CD4-positive, alpha-beta T cell treated with Interferon alpha-2 for 1 hour (primary cell): ENCODE measurements around the gene KL.
A peak's percentile ranks its signal among the peaks of the same experiment; 100 is the strongest.

Experiments used
- DNase-seq, 2 donors: peaks; one replicate each; pipeline ENCODE4 v3.0.0-alpha.2; 2020 to 2022

Gene KL

DNA sequence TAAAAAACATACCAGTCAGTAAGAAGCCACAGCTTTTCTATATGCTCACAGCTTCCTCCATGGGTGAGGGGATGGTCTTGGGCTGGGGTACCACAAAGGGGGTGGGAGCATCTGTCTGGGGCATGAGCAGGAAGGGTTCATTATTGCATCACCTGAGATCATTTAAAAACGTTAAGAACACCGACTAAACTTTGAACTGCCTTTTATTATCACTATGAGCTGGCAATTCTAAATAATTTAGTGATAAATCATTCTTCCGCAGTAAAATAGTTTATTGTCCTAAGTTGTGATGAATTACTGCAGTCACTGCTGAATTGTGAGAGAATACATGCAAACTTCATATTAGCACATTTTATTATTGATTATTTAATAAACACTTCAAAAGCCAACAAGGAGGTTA lies 71.6 kb downstream of the KL start:
- DNase-seq = no peak

DNA sequence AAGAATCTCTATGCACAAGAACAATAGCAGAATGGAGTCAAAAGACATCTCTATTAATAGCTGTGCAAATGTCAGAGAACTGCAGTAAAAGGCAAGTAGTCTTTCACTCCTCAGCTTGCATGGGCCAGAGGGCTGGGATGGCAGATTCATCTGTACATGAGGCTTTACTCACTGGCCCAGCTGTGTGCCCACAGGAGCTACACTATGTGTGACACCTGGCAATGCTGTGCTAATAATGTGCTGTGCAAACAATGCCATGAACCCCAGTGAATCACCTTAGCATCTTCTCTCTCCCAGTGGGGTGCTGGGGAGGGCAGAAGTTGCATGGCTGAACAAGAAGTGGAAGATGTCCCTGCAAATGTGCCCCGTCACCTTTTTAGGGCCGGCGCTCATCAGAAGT lies 73.1 kb downstream of the KL start:
- DNase-seq = no peak

DNA sequence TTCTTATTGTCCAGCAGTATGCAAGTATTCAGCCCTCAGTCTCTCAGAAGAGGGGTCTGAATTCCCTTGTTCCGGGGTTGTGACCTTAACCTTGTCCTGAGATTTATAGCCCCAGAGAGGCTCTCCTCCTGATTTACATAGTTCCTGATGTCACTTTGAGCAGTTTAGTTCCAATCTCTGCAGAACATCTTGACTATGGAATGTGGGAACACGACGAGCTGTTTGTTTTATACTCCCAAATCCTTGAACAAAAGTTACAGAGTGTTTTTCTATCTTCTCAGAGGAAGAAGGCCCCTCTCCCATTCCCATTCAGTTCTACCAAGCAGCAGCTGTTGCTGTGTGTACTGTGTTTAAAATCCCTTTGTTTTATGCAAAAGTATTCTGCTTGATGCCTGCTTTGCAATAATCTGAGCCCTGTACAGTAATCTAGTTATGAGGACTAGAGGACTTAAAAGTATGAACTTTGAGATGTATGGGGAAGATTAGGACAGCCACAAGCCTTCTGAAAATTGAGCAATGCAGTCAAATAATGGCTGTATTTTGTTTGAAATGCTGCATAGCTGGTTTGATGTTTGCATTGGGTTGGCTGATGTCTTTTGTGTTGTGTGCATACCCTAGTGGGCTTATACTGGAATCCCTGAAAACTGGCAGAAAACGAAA lies 74.7 kb downstream of the KL start:
- no peak for DNase-seq

DNA sequence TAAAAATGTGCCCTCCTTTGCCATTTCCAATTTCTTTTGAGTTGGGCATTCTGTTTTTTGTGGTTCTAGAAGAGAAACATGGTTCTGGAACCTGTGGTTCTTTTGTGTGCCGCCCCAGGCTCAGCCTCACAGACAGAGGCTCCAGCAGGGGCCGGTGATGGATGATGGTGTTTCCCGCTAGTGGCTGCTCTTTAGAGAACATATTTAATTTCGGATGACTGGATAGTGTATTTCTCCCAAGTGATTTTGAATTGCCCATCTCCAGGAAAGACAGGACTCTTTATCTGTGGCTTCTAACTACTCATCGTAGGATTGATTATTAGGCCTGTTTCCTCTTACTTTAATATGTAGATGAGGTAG lies 75.2 kb downstream of the KL start:
- no peak for DNase-seq

DNA sequence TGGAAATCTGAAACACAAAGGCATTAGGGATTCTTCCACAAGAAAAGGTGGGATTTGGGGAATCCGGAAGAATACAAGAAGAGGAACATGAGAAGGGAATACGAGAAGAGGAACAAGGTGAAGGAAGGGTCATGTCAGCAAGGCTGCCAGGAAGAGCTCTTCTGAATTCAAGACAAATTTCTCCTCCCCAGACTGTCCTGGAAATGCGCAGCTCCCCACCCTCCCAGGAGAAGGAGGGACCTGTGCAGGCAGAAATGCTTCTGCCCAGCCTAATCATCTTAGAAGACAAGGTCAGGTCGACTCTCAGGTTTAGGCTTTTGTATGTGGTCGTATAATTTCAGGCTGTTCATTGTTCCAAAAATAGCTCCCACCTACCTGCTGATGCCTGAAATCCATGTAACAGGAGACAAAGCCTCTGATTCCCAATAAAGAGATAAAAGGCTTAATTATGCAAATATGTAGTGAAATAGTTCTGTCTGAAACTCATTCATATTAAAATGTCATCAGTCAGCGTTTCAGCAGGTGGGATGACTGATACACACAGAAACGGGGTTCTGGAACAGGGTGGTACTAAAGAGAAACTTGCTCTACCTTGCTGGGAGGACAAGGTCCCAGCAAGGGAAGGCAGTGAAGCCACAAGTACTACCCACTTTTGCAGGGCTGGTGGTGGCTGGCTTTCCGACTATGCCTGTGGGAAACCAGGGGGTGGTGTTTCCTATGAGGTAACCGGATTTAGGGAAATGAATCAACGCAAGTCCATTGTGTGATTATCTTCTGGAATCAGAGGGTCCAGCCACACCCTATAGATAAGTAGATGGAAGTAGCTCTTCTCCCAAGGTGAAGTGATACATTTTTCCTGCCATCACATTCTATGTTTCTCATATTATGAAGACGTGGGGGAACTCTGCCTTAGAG lies 76.1 kb downstream of the KL start:
- no peak for DNase-seq

DNA sequence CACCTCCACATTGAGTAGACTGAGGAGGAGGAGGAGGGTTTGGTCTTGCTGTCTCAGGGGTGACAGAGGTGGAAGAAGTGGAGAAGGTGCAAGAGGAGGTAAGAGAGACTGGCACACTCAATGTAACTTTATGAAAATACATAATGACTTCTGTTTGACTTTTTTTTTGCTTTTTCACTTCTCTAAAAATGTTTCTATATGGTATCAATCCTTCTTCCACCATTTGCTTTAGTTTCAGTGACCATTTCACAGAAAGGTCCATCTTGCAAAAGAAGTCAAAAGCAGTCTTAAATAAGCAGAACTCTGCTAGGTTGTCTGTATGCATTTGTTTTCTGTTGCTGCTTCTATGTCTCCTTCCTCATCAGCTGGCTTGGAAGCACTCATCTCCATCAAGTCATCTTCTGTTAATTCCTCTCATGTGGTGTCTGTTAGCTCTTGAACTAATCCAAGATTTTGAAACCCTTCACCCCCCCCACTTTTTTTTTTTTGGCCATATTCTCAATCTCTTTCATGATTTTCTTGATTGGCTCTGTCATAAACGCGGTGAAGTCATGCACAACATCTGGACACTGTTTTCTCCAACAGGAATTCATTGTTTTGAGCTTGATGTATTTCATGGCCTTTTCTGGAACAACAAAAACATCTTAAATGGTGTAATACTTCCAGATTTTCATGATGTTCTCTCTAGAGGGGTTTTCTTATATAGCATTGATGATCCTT lies 80.8 kb downstream of the KL start:
- no peak for DNase-seq

DNA sequence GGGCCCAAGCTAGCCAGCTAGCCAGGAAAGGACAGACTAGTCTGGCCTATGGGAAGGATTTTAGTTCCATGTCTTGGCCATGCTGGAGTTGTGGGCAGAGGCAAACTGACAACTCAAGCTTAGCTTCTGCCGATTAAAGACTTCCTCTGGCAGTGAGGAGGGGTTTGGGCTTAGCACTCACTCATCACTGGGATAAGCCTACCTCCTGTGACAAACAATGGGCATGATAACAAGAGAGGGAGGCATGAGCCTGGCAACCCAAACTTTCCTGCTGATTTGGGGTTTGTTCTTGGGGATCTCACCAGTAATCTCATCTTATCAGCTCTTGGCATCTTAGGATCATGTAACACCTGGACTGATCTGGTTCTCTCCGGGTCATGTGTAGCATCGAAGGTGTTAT lies 83.6 kb downstream of the KL start:
- DNase-seq = no peak

DNA sequence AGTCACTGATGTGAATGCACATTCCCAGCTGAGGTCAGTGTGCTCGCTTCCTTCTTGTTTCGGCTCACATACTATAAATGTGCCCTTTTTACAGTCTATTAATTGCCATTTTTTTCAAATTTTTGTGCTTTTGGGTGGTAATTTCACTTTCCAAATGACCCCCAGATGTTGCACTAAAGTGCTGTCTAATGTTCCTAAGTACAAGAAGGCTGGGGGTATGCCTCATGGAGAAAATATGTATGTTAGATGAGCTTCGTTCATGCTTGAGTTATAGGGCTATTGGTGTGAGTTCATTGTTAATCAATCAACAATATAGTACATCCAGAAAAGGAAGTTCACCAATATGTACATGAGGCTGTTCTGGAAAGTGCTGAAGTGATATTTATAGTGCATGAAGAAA lies 84.7 kb downstream of the KL start:
- no peak for DNase-seq

DNA sequence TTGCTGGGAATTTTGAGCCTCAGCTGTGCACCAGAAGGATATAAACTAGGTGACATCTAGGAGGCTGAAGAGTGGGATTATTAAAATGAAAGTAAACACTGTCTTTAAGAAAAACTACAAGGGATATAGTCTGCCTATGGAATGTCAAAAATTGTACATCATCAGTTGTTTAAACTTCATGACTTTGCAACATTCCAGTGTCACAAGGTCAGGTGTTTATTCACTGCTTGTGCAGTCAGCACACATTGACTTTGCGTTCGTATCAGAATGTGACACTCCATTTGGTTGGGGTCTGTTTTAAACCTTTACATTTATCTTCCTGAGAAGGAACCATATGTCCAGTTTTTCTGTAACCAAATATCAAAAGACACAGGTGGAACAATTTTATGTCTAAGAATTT lies 85.6 kb downstream of the KL start:
- DNase-seq = no peak

DNA sequence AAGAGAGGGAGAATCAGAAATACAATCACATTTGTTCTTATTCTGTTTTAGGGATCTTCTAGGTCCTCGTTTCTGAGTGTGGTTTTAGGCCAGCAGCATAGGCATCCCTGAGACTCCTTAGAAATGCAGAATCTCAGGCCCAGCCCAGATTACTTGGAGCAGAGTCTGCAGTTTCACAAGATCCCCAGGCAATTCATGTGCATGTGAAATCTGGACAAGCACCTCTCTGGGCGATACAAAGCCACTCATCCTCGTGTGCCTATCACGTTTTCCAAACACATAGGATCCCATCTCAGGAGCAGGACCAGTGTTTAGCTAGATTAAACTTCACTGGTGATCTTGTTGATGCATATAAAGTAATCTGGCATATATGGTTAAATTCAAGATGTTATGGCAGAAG lies 87.2 kb downstream of the KL start:
- DNase-seq = no peak

DNA sequence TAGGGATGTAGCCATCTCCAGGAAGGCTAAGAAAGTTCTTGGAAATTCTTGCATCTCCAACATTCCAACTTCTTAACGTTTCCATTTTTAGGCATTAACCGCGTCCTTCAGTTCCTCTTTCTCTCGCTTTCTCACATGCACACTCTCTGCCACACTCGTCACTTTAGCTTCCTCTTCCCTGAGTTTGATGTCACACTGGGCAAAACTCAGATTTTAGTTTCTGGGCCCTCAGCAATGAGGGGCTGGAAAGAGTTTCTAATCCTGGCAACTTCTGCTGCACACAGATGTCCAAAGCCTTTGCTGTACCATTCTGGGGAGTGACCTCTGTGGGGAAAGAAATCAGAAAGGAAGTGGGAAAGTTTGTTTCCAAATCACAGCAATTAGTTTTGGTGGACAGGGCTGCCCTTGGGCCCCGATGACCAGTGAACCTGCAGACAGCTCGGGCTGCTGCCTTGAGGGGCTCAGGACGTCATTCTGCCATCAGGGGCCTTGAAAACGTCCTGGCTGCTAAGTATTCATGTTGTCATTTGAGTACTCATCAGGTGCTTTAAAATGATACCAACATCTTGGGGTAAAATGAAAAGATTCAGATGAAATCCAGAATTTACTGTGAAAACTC lies 89.3 kb downstream of the KL start:
- peak; percentile 1 to 8 for DNase-seq

DNA sequence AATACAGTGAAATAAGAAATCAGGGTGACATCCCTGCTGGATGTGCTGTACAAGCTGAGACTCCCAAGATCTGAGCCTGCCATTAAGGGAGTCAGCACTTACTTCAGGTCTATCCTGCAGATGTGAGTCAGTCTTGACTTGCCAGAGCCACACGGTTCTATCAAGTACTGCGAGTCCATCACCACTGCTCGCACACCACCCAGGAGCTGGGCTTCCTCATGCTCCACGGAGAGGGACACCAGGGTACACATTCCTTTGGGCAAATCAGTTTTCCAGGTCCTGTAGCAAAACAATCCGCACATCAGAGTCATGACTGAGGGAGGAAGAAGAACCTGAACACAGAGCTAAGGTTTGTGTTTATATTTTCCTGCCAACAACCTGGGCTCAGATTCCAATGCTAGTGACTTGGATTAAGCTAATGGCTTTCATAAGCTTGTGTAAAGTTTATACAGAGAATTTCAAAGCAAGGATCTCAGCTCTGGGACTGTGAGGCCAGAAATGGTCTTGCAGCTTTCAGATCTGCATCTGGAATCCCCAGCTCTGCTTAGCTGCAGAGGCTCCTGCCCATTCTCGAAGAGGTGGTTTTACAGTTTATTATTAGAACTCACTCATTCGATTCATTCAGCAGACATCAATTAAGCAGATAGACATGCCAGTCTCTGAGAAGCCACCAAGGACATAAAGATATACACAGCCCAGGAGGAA lies 90.6 kb downstream of the KL start:
- no peak for DNase-seq

DNA sequence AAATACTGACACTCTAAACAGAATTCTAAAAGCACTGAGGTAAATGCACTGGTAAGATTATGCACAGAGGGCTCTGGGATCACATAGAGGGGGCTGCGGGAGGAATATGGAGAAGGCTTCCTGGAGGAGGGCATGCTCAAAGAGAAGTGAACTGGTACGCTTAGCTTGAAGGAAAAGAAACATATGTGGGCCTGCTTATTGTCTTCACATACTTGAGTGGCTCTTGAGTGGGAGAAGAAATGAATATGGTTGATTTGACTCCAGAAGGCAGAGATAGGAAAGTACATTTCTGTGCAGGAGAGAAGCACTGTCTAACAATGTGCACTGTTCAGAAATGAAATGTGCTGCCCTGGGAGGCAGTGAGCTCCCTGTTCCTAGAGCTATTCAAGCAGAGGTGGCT lies 91.1 kb downstream of the KL start:
- no peak for DNase-seq

DNA sequence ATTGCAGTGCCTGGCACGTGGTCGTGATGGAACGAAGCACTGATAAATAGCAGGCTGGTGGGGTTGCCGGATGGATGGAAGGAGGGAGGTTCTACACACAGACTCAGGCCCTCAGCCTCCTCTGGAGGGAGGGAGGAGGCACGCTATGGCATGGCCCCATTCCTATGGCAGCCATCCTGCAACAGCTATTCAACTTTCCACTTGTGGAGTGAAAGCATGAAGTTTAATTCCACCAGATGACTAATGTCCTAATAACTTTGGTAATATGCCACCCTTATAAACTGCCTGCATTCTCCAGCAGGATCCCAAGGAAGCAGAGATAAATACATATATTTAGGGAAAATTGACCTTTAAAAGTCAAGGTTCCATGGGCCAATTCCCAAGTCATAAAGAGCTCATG lies 92.4 kb downstream of the KL start:
- DNase-seq = no peak

DNA sequence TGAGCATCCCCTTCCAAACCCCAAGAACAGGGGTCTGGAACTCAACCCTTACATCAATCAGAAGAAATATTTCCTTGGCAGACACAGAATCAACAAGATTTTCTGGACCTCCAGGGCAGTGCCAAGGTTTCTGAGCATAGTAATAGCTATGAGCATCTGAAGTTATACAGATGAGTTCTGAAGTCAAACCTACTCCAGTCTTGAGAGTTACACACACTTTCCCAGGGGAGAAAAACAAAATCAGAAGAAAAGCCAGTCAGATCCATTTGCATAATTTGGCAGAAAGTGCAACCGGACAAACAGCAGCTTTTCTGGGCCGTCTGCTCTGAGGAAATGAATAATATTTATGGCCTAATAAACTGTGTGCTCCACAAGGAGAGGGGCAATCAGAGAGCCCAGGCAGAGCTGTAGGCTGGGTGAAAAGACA lies 93.1 kb downstream of the KL start:
- DNase-seq = no peak

DNA sequence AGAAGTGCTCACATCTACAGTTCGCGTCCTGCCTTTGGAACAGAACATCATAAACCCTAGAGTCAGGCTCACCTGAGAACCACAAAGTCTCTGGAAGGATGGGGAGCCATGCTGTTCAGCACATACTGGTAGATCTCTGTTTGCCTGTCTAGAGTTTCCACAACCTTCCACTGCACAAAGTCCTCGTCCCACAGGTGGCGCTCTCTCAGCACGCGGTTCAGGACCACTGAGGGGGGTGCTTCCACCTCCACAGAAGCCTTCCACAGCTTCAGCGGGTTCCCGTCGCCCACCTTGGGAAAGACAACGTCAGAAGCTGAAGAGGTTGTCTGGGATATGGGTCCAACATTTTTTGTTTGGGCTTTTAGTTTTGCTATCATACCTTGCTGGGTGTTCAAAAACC lies 93.6 kb downstream of the KL start:
- DNase-seq = no peak

DNA sequence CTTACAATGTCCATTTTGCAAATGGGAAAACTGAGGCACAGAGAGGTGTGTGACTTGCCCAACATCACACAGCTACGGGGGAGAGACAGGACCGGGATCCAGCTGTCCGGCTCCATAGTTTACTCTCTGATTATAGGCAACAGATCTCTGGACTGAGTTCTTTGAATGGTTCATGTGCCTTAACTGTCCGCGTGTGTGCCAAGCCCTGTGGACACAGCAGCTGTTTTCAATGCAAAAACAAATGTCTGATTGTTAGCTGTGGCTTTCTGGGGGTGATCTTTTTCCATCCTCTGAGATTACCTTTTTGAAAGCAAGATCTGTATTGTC lies 94.1 kb downstream of the KL start:
- no peak for DNase-seq

DNA sequence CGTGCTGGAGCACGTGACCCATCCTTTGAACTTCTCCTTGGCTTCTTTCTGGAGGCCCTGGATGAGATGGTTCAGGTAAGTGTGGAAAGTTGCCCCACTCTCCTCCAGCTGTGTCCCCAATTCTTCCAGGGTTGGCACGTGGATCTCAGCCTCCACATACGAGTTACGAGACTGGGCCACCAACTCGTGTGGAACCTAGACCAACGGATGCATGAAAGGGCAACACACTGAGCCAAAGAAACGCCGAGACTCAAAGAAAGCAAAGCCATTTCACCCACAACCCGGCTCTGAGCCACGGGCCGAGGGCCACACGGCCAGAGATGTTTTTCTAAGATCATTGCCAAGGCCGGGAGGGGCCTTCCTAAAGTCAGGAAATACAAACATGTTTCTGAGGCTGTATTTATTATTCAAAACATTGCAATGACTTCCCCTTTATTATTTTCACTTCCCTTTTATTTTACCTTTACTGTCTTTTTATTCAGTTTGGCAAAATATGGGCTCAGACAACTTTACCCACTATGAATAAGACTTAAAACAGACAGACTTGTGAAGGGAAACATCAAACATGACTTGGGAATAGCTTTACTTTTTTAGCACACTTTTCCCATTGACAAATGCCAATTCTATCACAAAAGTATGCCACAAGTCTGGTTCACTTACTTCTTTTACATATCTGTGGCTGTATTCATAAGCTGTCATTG lies 94.6 kb downstream of the KL start:
- no peak for DNase-seq

DNA sequence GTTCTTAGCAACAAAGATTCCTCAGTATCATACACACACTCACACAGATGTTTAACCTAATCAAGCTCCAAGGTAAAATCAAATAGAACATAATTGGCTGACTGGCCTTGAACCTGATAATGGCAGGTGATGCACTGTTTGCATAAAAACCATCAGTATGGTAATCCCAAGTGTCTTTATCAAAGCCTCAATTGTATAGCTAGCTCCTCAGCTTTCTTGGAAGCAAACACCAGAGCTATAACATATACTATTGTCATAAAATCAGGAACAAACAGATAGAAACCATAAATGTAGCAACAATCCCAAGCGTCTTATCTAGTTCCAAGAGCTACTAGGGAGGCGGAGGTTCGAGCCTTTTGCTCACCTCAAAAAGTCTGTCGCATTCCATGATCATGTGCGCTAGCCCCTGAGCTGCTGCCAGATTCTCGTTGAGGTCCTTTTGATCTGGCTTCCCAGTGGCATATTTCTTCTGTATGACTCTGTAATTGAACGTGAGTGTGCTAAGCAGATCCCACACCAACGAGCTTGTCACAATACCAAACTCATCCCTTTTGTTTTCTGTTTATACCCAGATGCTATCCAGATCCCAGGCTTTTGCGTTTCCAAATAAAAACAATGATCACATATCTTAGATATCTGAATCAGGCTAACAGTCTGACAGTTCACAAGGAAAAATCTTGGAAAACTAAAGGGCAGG lies 95.3 kb downstream of the KL start:
- no peak for DNase-seq

DNA sequence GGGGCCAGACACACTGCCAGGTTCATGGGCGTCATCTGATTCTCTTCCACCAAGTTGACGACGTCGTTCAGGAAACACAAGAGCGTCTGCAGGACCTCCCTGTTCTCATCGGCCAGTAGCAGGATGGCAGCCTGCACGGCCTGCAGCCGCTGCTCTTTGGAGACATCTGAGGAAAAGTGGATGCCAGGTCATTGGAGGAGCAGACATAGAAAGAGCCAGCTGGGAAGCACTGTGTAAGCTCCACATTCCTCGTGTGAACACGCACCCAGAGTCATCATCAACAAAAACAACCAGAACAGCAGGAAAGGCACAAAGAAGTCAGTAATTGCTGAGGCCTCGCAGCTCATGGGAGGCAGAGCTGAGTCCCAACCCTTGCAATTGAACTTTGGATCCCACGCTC lies 96.5 kb downstream of the KL start:
- DNase-seq = no peak

DNA sequence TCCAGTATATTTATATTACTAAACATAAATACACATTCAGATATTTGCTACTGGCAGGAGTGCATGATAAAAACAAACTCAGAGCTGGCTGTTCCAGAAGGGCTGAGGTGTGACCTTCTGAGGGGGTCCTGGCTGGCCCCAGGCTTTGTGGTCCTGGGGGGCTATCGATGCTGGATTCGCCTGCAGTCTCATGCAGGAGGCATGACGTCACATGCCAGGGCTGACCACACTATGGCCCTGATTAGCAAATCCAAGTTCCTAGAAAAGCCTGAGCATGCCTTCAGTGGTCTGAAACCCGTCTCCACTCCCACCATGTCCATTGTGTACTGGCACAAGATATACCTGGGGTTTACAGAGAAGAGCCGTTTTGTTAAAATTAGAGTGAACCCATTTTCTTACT lies 97.9 kb downstream of the KL start:
- DNase-seq = no peak

DNA sequence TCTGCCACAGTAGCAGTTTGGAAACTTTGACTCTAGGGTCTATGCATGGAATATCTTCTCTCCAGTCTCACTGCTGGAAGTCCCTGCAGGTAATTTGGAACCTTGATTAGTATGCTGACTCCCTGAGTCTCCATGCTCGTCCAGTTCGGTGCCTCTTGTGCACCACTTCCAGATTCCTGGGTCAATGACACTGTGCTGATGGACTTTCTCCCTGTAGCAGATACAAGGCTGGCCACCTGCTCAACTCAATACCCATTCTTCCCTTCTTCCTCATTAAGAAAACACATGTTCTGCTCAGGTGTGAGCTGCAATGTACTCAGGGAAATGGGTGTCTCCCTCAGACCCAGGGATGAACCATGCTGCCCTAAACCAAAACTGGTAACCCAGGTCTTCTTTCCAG lies 99.1 kb downstream of the KL start:
- DNase-seq = no peak
